ENCODE measurements around the gene POLR2A. TPM values are rescaled to one million over a fixed set of nuclear protein-coding genes. Genes with fewer than 3 reads are reported as not detected.

The POLR2A gene
- total and polyA plus RNA-seq, 2 of the 13 experiments (the other 11 are each of a cell fraction or from before 2014, with no cell fraction given): 17.8 to 18.3 TPM

DNA sequence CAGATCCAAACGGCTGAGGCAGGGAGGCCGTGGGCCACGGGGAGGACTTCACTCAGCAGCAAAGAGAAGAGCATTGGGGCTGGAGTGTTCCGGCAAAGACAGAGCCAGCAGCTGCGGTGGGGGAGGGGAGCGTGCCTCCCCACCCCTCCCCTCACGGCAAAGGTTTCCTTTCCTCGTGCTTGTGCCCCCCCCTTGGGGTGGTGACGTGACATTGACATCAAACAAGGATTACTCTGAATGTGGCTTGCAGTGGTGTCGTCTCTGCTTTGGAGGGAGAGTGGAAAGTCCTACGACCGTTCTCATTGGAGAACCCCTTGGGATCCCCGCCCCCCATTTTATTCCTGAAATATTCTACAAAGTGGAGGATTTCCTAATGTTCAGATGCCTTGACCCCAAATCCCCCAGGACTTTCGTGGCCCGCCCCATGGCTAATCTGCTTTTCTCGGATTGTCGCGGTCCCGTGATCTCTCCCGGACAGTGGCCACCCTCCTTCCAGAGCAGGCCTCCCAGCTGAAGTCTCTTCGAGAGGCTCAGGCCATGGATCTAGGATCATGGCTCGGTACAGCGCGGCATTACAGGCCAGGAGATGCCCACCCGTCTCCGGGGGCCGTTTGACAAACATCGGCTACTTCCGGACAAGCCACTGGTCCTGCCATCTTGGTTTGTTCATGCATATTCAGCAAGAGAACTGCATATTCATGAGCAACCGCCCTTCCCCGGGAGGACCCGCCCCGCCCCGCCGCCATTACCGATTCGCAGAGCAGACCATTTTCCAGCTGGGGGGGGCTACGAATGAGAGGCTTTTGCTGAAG, 705 bp upstream of the POLR2A start (continued):
- TF ChIP-seq ZNF816 (CRISPR knock-in tag; IDR thresholded peaks at IDR 0.05; ENCODE audit: borderline replicate concordance): no peak
- TF ChIP-seq KAT7 (CRISPR knock-in tag; IDR thresholded peaks at IDR 0.05; ENCODE audit: borderline replicate concordance): no peak
- no peak for TF ChIP-seq ZEB1 (IDR thresholded peaks at IDR 0.05; ENCODE audit: insufficient replicate concordance, low read depth)
- TF ChIP-seq RELA (CRISPR knock-in tag; IDR thresholded peaks at IDR 0.05): no peak
- TF ChIP-seq NCOA5 (CRISPR knock-in tag; IDR thresholded peaks at IDR 0.05): no peak
- TF ChIP-seq, protein P1, sequence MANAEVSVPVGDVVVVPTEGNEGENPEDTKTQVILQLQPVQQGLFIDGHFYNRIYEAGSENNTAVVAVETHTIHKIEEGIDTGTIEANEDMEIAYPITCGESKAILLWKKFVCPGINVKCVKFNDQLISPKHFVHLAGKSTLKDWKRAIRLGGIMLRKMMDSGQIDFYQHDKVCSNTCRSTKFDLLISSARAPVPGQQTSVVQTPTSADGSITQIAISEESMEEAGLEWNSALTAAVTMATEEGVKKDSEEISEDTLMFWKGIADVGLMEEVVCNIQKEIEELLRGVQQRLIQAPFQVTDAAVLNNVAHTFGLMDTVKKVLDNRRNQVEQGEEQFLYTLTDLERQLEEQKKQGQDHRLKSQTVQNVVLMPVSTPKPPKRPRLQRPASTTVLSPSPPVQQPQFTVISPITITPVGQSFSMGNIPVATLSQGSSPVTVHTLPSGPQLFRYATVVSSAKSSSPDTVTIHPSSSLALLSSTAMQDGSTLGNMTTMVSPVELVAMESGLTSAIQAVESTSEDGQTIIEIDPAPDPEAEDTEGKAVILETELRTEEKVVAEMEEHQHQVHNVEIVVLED (CRISPR knock-in tag; IDR thresholded peaks at IDR 0.05; ENCODE audit: borderline replicate concordance): 0 out of 2 replicates have a peak, but pooled peaks have one; percentile 7
- no peak for TF ChIP-seq JDP2 (CRISPR knock-in tag; IDR thresholded peaks at IDR 0.05; ENCODE audit: borderline replicate concordance)
- TF ChIP-seq CTCF (CRISPR knock-in tag; IDR thresholded peaks at IDR 0.05): peak; percentile 52
- TF ChIP-seq ZNF792 (CRISPR knock-in tag; IDR thresholded peaks at IDR 0.05): 0 out of 2 replicates have a peak, but pooled peaks have one; percentile 19
- TF ChIP-seq HIVEP1 (CRISPR knock-in tag; IDR thresholded peaks at IDR 0.05): peak; percentile 24; the same call in 1 of the 2 replicates
- TF ChIP-seq, protein P2, sequence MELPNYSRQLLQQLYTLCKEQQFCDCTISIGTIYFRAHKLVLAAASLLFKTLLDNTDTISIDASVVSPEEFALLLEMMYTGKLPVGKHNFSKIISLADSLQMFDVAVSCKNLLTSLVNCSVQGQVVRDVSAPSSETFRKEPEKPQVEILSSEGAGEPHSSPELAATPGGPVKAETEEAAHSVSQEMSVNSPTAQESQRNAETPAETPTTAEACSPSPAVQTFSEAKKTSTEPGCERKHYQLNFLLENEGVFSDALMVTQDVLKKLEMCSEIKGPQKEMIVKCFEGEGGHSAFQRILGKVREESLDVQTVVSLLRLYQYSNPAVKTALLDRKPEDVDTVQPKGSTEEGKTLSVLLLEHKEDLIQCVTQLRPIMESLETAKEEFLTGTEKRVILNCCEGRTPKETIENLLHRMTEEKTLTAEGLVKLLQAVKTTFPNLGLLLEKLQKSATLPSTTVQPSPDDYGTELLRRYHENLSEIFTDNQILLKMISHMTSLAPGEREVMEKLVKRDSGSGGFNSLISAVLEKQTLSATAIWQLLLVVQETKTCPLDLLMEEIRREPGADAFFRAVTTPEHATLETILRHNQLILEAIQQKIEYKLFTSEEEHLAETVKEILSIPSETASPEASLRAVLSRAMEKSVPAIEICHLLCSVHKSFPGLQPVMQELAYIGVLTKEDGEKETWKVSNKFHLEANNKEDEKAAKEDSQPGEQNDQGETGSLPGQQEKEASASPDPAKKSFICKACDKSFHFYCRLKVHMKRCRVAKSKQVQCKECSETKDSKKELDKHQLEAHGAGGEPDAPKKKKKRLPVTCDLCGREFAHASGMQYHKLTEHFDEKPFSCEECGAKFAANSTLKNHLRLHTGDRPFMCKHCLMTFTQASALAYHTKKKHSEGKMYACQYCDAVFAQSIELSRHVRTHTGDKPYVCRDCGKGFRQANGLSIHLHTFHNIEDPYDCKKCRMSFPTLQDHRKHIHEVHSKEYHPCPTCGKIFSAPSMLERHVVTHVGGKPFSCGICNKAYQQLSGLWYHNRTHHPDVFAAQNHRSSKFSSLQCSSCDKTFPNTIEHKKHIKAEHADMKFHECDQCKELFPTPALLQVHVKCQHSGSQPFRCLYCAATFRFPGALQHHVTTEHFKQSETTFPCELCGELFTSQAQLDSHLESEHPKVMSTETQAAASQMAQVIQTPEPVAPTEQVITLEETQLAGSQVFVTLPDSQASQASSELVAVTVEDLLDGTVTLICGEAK (IDR thresholded peaks at IDR 0.05): no peak
- TF ChIP-seq, protein P2 (CRISPR knock-in tag; IDR thresholded peaks at IDR 0.05): peak; percentile 13; the same call in 1 of the 2 replicates
- no peak for TF ChIP-seq XBP1 (CRISPR knock-in tag; IDR thresholded peaks at IDR 0.05)

Data from HepG2 (cell line).